NAMALWA (cell line): ENCODE measurements around the gene MRPS24.
"Not testable (repeated sequence)": the region's sequence is repeated elsewhere in the genome, so short reads cannot be mapped to it uniquely, and the experiment has no call there.

Experiments used
- DNase-seq: peaks from one replicate; pipeline ENCODE4 v3.0.0-alpha.2; 2015; ENCODE audit warnings: low spot score

The MRPS24 gene

DNA sequence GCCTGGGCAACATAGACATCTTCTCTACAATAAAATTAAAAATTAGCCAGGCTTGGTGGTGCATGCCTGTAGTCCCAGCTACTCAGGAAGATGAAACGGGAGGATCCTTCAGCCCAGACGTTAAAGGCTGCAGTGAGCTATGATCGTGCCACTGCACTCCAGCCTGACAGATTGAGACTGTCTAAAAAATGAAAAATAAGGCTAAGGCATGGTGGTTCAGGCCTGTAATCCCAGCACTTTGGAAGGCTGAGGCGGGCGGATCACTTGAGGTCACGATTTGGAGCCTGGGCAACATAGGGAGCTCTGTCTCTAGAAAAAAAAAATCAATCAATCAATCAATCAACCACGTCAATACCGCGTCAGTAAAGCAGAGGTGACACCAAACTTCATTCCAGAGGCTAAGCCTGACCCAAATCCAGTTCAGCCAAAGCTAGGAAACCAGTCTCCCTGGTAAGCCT is 31.1 kb downstream of the MRPS24 start:
- no peak for DNase-seq

DNA sequence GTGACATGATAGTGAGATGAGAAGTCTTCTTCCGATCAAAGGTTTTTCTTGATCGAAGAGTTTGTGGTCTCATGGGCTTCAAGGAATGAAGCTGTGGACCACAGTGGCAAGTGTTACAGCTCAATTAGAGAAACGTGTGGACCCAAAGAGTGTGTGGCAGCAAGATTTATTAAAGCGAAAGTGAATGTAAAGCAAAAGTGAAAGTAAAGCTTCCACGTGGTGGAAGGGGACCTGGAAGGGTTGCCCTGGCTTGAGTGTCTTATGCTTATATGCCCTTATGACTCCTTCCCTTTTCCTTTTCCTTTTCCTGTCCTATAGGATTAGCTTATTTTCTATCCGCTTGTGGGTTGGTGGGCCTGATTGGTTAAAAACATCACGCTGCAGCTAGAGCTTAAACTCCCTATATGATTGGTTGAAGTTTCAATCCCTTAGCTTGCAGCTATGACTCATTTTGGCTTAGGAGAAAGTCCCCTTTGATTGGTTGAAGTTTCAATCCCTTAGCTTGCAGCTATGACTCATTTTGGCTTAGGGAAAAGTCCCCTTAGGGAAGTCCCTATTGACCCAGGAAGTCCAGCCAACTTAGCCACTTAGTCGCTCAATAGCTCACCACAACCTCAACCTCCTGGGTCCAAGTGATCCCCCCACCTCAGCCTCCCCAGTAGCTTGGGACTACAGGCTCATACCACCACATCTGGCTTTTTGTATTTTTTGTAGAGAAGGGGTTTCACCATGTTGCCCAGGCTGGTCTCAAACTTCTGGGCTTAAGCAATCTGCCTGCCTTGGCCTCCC is 34.7 kb downstream of the MRPS24 start:
- DNase-seq: peak; percentile 73

DNA sequence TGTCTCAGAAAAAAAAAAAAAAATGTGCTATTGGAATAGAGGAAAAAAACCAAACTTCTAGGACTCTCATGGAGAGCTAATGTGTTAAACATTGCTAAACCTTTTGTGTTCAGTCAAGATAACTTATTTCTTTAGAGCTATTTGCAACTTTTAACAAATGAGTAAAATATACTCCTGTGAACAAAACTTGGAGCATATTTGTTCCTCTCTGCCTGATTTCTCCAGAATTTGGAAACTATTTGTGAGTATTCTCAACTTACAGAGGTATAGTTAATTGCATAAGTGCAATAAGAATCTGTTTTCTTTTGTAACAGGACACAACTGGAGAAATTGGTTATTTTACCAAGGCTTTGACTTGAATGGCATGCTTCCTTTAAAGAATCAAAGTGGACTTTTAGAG is 38.4 kb downstream of the MRPS24 start:
- DNase-seq: not testable (repeated sequence)

DNA sequence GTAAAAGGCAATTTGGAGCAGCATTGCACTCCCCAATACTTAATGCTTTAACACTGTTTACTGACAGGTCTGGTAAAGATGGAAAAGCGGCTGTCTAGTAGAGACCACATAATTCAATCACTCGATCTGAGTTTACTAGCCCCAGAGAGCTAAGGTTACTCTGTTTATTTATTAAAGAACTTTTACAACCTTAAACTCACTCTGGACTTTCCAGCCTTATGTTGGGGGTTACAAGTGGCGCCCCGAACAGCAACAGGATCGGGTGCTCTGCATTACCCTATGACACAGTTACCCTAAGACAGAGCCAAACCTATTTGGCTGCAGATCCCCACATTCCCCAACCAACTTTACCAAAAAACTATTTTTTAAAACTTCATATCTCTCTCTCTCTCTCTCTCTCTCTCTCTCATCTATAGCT is 43.9 kb downstream of the MRPS24 start:
- DNase-seq: no peak

DNA sequence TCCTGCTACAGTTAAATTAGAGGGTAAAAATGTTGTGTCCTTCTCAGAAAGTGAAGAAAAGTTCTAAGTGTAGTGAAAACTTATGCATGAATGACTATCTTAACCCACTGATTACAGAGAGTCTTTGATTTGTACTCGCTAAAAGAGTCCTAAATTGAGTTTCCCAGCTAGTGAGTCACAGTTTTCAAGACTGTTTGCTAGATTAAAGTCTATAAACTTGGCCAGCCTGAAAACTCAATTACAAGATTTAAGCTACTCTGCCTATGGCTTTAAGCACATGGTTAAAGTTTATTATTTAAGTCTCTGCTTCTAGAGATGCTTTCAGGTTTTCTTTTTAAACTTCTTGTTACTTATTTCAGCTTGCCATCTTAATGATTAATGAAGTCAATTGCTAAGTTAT is 44.4 kb downstream of the MRPS24 start:
- no peak for DNase-seq

DNA sequence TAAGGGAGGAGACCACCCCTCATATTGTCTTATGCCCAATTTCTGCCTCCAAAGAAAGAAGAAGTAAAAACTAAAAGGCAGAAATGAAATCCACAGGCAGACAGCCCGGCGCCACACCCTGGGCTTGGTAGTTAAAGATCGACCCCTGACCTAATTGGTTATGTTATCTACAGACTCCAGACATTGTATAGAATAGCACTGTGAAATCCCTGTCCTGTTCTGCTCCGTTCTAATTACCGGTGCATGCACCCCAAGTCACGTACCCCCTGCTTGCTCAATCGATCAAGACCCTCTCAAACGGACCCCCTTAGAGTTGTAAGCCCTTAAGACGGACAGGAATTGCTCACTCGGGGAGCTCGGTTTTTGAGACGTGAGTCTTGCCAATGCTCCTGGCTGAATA is 44.8 kb downstream of the MRPS24 start:
- not testable (repeated sequence) for DNase-seq

DNA sequence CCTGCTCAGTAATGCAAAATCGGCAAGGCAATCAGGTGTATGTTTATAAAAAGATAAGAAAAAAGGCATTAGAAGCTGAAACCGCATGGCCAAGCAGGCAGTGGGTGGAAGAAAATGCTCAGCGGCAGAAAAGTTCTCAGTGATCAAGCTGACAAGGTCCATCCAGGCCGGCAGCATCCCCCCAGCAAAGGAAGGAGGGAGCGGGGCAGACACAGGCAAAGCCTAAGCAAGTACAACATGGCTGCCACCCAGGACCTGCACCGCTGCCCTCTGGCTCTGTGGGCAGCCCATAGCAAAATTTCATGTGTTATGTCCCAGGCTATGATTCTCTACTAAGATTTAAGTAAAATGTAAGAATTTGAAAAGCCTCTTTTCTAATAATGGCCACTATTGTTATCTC is 45.4 kb downstream of the MRPS24 start:
- no peak for DNase-seq

DNA sequence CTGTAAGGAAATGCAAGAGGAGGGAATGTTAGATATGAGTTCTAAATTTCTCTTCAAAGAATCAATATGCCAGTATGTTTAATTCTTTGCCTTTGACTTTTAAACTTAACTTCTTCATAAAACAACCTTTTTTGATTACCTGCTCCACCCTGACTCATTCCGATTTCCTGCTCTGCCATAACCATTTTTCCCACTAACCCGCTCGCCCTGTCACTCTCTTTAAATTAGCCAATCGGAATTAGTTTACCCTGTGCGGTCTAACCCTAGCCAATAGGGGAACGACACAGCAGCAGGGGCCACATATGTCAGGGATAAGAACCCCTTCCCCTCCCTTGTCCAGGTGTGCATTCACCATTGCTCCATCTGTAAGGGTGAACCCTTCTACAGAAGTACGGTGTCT is 45.9 kb downstream of the MRPS24 start:
- not testable (repeated sequence) for DNase-seq
